Smooth muscle cell of the coronary artery (primary cell): ENCODE data around the gene FAM120A. TPM values are rescaled to one million over a fixed set of nuclear protein-coding genes. Genes with fewer than 3 reads are reported as not detected.

ENCODE experiments used
- total RNA-seq: library from RNA; depleted of rRNA; stranded (reverse); fragments of >200 nt; gene quantifications from 2 replicates; pipeline ENCODE4 v1.2.3, GENCODE V29; 2014; ENCODE audit warnings: low replicate concordance

The FAM120A gene, protein sequence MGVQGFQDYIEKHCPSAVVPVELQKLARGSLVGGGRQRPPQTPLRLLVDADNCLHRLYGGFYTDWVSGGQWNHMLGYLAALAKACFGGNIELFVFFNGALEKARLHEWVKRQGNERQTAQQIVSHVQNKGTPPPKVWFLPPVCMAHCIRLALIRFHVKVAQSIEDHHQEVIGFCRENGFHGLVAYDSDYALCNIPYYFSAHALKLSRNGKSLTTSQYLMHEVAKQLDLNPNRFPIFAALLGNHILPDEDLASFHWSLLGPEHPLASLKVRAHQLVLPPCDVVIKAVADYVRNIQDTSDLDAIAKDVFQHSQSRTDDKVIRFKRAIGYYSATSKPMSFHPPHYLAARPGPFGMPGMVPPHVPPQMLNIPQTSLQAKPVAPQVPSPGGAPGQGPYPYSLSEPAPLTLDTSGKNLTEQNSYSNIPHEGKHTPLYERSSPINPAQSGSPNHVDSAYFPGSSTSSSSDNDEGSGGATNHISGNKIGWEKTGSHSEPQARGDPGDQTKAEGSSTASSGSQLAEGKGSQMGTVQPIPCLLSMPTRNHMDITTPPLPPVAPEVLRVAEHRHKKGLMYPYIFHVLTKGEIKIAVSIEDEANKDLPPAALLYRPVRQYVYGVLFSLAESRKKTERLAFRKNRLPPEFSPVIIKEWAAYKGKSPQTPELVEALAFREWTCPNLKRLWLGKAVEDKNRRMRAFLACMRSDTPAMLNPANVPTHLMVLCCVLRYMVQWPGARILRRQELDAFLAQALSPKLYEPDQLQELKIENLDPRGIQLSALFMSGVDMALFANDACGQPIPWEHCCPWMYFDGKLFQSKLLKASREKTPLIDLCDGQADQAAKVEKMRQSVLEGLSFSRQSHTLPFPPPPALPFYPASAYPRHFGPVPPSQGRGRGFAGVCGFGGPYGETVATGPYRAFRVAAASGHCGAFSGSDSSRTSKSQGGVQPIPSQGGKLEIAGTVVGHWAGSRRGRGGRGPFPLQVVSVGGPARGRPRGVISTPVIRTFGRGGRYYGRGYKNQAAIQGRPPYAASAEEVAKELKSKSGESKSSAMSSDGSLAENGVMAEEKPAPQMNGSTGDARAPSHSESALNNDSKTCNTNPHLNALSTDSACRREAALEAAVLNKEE
- 77.7 and 83.1 TPM in 2 replicates for total RNA-seq

DNA sequence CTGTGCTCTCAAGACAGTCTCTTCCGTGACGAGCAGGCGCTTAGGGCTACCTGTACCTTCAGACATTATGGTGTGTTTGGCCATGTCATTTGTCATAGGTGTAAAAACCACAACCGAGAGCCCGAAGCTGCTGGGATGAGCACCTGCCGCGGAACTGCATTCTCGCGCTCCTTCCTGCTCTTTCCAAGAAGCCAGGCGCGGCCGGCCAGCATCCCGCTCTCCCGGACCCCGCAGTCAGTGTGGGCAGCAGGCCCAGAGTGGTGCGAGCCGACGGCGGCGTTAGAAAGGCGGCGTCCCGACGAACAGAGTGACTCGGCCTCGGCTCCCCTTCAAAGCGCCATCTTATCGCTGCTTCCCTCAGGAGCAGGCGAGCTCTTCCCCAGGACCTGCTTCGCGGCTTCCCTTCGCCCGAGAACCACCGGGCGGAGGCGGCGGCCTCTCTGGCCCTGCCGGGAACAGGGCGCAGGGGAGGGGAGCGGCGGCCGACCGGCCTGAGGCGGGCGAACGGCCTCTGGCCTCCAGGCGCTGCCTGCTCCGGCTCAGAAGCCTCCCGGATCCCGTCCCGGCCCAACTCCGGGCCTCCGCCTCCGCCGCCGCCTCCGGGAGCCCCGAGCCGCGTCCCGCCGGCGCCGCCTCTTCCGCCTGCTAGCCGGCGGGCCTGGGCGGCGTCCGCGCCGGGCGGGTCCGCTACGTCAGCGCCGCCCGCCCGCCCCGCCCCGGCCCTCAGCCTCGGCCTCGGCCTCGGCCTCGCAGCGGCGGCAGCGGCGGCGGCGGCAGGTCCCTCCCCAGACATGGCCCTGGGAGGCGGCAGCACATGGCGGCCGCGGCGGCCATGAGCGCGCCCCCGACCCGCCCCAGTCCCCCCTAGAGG, at the start of gene FAM120A:
Gene FAM120A (plus strand): TSS at position 741 of the 871 bp plus-strand sequence. CDS start 231 bp downstream, outside the sequence.

DNA sequence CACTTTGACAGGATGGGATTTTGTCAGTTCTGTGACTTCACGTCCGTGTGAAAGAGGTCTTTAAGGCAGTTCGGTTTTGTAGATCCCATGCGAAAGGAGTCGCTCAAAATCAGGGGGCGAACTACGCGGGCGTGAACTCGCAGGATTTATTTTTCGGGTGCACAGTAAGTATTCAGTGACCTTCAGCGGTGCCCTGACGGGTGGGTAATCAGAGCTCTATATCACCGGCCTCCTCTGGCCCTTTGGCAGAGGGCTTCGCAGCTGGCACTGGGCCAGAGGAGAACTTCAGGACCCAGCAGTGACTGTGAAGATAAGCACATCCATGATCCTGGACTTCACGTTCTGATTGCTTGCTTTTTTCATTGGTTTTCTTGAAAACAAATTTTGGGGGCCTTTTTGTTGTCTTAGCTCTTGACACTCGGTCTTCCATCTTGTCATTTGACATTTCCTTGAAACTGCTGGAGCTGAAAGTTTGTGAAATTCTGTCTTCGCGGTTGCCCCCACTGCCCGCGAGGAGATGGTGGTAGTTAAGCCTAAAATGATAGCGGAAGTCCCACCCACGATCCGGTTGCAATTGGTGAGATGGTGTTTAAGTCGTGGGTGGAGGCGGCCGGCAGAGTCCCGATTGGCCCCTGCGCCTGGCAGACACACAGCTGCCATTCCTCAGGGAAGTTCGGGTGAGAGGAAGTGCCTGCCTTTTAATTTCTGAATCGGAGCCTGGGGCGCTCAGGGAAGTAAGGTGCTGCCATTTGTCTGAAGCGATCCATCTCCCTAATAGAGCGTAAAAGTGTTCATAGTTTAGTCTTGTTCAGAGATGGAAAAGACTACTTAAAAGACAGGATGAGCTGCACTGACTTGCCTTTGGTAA, 1.8 kb downstream of the FAM120A start, which contains the start of gene FAM120AOS:
Gene FAM120AOS (minus strand): TSS at position 535 of the 868 bp plus-strand sequence. CDS start 872 bp downstream, outside the sequence.

GRCh38 chr9:93576258-93577077, 125.0 kb downstream of the FAM120A start, which contains the start of gene PHF2:
Gene PHF2 (plus strand): TSS chr9:93576584. CDS start chr9:93576774, 190 bp downstream.

Other genes starting within 250 kb of the FAM120A start
- 13.9 and 26.7 TPM in 2 replicates for gene FAM120AOS, start 1.9 kb downstream of the FAM120A start, total RNA-seq
- gene PHF2, start 124.9 kb downstream of the FAM120A start, total RNA-seq, result 9.1 and 11.7 TPM in 2 replicates